GM12865 (cell line): ENCODE measurements around the gene PIP5K1C.

Source experiments
- DNase-seq: peaks from one replicate; pipeline ENCODE4 v3.0.0; 2010; ENCODE audit warnings: low read depth
- H3K4me3 ChIP-seq: 2 replicates; pipeline ENCODE4 v1.5.1; 2011; ENCODE audit warnings: mild to moderate bottlenecking, low read depth, low read length, control low read depth
- TF ChIP-seq, protein P1 (sequence below): IDR thresholded peaks from 2 replicates; pipeline ENCODE4 v1.5.1; 2011; ENCODE audit warnings: low read length, control low read depth, low read depth, inconsistent platforms; ENCODE audit not compliant: insufficient read depth; ENCODE audit errors: missing control alignments

PIP5K1C gene

DNA sequence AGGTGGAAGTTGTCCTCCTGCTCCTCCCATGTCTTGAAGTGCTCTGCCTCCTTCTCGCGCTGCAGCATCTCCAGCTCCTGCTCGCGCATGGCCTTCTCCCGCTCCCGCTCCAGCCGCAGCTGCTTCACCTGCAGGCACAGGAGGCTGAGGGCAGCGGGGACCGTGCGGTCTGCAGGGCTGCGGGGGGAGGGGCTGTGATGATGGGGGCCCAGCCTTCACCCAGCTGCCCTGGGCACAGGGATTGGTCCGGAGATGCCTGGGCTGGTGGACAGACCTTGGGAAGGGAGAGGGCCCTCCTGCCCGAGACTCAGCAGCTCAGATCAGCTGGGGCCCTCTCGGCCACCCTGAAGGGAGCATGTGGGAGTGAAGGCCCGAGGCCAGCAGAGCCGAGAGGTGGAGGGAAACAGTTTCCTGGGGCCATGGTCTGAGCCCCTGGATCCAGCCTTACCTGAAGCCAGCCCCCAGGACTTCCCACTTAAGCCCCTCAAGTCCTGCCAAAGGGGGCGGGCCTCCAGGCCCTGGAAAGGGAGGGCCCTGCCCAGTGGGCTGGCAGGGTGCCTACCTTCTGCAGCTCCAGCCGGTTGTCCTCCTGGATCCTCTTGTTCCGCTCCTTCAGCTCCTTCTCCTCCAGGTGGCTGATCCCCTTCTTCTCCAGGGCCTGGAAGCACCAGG lies 80.0 kb downstream of the PIP5K1C start:
- no peak for DNase-seq
- TF ChIP-seq, protein P1, sequence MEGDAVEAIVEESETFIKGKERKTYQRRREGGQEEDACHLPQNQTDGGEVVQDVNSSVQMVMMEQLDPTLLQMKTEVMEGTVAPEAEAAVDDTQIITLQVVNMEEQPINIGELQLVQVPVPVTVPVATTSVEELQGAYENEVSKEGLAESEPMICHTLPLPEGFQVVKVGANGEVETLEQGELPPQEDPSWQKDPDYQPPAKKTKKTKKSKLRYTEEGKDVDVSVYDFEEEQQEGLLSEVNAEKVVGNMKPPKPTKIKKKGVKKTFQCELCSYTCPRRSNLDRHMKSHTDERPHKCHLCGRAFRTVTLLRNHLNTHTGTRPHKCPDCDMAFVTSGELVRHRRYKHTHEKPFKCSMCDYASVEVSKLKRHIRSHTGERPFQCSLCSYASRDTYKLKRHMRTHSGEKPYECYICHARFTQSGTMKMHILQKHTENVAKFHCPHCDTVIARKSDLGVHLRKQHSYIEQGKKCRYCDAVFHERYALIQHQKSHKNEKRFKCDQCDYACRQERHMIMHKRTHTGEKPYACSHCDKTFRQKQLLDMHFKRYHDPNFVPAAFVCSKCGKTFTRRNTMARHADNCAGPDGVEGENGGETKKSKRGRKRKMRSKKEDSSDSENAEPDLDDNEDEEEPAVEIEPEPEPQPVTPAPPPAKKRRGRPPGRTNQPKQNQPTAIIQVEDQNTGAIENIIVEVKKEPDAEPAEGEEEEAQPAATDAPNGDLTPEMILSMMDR, result no peak
- H3K4me3 ChIP-seq, result no peak overlapping the region

DNA sequence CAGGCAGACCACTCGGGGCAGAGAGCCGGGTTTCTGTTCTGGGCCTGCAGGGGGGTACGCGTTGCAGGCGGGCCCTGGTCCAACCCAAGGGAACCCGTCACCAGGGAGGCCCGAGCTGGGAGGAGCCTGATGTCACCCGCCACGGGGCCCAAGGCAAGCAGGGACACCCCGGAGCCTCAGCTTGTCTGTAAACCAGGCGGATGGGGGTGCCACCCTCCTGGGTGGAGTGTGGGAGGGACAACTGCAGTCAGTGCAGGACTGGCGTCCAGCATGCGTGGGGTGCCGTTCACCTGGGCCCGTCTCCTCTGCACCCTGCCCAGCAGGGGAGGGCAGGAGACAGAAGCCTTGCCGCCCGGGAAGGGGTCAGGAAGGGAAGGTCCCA lies 80.6 kb downstream of the PIP5K1C start:
- TF ChIP-seq, protein P1, result no peak
- no peak for DNase-seq
- no peak overlapping the region for H3K4me3 ChIP-seq

DNA sequence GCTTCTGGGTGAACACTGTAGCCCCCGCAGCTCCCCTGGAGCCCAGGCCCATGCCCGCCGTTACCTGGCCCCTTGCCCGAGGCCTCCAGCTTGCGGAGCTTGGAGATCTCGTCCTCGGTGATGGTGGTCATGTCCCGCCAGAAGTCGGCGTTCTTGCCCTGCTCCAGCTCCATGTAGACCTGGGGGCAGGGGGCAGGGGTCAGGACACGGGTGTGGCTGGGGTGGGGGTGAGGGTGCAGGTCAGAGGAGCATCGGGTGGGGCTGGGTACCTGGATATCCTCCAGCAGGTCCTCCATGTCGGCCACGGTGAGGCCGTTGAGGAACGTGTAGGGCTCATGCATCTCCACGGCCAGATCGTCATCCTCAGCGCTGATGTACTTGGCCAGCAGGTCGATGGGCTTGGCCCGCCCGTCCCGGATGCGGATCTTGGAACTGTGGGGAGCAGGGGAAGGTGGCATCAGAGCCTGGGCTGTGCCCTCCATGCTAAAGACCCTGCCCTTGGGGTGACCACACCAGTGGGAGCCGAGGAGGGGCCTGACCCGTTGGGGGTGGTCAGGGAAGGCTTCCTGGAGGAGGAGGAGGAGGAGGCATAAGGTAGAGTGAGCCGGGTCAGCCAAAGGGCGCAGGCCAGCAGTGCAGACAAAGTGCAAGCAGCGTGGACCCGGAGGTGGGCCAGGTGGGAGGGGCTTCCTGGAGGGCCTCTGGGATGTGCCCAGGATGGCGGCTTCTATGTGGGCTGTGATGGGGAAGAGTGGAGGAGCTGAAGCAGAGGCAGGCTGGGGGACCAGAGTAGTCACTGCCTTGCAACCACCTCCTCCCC lies 81.2 kb downstream of the PIP5K1C start:
- TF ChIP-seq, protein P1, result no peak
- H3K4me3 ChIP-seq, result no peak overlapping the region

DNA sequence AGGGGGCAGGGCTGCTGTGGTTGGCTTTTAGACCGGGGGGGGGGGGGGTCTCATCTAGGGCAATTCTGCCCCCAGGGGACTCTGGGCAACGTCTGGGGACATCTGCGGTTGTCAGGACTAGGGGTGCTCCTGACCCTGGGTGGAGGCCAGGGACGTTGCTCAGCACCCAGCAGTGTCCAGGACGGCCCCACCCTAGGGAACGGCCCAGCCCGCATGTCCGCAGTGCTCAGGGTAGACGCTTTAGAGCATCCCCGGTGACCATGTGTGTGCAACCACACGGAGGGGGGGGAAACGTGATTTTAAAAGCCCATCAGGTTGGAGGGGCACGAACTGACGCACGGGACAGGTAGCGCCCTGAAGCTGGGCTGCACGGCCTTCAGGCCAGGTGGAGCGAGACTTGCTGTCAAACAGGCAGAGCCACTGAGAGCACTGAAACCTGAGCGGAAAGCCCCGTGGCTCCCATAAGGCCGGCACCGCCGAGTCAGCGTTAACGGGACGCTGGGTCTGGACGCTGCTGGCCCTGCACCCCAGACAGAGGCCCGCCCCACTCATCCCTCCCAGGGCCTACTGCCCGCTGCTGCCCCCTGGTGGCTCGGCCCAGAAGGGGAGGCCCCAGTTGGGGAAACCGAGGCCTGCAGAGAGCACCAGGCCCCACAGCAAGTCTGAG lies 82.0 kb downstream of the PIP5K1C start:
- H3K4me3 ChIP-seq, result no peak overlapping the region
- TF ChIP-seq, protein P1, result peak; percentile 92
- peak; percentile 85 for DNase-seq

More for the DNA sequence above, 81.2 kb downstream of the PIP5K1C start:
- no peak for DNase-seq

DNA sequence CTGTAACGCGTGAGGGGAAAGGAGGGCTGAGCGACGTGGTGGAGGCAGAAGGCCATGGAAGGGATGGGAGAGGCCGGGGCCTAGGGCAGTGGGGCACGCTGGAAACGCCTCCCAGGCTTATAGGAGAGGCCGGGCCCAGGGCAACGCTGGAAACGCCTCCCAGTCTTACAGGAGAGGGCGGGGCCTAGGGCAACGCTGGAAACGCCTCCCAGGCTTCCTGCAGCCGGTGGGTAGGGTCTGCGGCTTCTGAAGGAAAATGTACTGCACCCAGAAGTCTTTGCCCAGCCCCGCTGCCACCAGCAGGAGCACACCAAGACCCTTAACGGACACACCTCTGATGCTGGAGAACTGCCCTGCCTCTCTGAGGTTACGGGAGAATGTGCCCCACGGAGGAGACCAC lies 82.8 kb downstream of the PIP5K1C start:
- no peak overlapping the region for H3K4me3 ChIP-seq
- DNase-seq, result no peak

DNA sequence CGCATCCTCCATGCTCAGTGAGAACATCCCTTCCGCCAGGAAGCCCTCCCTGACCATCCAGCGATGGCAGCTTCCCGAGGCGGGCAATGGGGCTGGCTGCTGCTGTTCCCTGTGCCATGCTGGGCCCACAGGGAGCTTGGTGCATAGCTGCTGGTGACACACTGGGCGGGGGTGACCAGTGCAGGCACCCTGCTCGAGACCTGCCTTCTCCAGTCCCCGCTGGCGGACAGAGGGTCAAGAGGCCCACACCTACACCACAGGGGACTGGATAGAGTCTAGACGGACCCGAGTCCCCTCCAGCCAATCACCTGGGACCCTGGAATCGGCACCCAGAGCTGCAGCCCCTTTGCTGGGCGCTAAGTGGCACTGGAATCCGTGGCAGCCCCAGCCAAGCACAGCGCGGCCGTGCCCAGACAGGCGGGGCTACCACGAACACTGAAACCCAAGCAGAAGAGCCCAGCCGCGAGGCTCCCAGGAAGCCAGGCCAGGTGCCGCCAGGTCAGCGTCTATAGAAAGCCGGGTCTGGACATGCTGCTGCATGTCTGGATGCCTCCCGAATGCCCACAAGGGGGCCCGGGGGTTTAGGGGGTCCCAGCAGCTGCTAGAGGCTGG lies 84.6 kb downstream of the PIP5K1C start:
- no peak overlapping the region for H3K4me3 ChIP-seq
- no peak for DNase-seq
- TF ChIP-seq, protein P1, result no peak

More for the DNA sequence above, 82.8 kb downstream of the PIP5K1C start:
- TF ChIP-seq, protein P1, result no peak
